Activated CD4-positive, alpha-beta T cell treated with anti-CD3 and anti-CD28 coated beads for 4 hours (primary cell): Measurements from ENCODE around the gene CBLC.
"Not testable (repeated sequence)": the region's sequence is repeated elsewhere in the genome, so short reads cannot be mapped to it uniquely, and the experiment has no call there.

Experiments used
- DNase-seq, 2 donors: peaks; one replicate each; pipeline ENCODE4 v3.0.0-alpha.2; 2020

The CBLC gene

DNA sequence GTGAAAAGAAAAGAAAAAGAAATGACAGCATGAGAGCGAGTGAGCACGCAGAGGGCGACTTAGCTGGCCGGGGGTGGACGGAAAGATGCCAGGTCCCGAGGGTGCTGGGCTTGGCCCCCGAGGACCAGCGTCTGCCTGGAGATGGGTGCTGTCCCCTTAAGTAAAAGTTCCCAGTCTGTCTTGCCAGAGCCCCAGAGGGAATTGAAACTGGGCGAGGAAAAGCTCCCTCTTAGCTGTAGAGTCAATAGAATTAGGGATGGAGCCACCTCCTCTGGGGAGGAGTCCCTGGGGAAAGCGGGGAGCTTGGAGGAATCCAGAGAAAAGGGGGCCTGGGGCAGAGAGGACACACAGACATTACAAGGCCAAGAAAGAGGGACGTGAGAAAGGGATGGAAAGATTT is 44.5 kb downstream of the CBLC start:
- DNase-seq: no peak

DNA sequence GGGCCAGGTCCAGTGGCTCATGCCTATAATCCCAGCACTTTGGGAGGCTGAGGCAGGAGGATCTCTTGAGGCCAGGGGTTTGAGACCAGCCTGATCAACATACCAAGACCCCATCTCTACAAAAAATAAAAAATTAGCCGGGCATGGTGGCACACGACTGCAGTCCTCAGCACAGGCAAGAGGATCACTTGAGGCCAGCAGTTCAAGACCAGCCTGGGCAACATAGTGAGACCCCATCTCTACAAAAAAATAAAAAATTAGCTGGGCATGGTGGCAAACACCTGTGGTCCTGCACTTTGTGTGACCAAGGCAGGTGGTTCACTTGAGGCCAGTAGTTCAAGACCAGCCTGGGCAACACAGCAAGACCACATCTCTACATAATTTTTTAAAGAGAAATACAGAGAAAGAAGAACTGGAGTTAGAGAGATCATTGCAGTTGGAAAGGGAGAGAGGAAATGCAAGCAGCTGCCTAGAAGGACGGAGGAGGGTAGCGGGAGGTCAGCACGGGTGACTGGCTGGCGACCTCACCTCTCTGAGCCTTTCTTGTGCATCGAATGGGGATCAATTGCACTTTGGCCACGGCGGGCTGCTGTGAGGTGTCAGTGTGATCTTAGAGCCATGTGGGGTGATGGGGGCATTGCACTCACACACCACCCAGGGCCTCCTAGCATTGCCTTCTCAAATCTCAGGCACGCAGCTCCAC is 45.1 kb downstream of the CBLC start:
- DNase-seq: no peak

DNA sequence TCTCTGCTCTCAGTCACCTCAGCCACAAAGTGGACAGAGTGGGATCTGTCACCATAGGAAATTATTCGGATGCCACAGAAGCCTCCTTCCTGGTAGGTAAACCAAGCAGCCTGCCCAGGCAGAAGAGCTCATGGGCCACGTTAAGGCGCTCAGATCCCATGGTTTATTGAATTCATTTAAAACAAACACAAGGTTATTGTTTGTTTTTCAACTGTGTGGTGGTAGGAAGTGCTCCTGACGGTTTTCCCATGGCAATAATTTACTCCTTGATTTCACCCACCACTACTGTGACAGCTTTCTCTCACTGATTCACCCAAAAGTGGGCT is 45.6 kb downstream of the CBLC start:
- no peak for DNase-seq

DNA sequence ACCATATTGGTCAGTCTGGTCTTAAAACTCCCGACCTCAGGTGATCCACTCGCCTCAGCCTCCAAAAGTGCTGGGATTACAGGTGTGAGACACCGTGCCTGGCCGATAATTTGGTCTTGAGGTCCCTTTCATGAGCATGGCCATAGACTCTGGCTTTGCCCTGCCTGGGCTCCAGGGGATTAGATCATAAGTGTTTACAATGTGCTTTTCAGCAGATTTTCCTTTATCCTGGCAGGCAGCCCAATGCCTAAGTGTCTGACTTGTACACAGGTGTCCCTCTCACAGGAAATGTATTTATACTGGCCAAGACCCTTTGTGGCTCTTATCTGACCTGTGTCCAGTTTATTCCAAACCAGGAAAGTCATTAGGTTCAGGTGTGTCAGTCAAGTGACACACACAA is 47.1 kb downstream of the CBLC start:
- DNase-seq: no peak

DNA sequence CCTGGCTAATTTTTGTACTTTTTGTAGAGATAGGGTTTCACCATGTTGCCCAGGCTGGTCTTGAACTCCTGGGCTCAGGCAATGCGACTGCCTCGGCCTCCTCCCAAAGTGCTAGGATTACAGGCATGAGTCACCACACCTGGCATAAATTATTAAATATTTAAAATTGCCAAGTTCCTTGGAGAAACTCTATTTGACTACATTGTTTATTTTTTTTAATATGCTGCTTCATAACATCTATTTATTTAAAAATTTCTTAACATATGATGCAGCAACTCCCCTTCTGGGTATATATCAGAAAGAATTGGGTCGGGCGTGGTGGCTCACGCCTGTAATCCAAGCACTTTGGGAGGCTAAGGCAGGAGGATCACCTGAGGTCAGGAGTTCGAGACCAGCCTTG is 55.2 kb downstream of the CBLC start:
- not testable (repeated sequence) for DNase-seq

DNA sequence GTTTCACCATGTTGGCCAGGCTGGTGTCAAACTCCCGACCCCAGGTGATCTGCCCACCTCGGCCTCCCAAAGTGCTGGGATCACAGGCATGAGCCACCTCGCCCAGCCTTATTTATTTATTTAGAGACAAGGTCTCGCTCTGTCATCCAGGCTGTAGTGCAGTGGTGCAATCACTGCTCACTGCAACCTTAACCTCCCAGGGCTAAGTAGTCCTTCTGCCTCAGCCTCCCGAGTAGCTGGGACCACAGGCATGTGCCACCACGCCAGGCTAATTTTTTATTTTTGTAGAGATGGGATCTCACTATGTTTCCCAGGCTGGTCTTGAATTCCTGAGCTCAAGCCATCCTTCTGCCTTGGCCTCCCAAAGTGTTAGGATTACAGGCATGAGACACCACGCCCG is 56.7 kb downstream of the CBLC start:
- not testable (repeated sequence) for DNase-seq

DNA sequence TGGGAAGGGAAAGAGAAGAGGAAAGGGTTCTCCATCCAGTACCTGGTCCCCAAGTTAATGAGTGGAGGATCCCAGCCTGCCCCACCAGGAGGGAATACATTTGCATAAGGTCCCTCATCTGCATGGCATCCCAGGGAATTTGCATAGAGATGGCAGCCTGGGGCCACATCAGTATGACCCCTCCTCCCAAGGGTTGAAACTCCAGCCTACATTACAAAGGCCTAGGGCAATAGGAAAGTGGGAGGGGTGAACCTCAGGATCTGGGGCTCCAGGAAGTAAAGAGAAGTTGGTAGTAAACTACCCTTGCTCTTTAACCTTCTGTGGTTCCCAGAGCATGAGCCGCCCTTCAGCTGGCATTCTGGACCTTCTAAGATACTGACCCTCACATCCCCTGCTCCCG is 61.6 kb downstream of the CBLC start:
- DNase-seq: no peak

DNA sequence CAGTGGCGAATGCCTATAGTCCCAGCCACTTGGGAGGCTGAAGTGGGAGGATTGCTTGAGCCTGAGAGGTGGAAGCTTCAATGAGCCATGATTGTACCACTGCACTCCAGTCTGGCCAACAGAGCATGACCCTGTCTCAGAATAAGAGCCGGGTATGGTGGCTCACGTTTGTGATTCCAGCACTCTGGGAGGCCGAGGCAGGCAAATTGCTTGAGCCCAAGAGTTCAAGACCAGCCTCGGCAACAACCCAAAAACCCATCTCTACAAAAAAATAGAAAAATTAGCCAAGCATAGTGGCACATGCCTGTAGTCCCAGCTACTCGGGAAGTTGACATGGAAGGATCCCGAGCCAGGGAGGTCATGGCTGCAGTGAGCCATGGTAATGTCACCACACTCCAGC is 63.1 kb downstream of the CBLC start:
- DNase-seq: no peak

DNA sequence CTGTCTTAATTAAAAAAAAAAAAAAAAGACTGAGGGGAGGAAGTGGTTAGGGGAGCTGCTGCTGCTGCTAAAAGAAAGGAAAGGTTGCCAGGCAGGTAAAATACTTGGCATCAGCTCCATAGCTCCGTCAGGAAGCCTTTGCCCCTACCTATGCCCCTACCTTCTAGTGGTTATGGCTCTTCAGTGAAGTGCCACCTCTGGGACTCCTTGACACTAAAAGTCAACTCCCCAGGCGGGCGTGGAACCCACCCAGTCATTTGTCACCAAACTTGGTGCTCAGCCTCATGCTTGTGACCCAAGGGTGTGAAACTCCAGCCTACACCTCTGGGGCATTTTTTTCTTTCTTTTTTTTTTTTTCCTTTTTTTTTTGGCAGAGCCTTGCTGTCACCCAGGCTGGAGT is 63.5 kb downstream of the CBLC start:
- no peak for DNase-seq

DNA sequence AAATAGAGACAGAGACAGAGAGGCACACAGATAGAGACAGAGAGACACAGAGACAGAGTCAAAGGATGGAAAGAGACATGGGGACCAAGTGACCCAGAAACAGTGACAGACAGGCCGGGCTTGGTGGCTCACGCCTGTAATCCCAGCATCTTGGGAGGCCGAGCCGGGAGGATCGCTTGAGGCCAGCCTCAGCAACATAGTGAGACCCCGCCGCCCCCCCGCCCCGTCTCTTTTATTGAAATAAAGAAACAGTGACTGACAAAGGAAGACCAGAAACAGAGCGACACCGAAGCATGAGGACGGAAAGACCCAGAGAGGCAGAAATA is 67.6 kb downstream of the CBLC start:
- no peak for DNase-seq

DNA sequence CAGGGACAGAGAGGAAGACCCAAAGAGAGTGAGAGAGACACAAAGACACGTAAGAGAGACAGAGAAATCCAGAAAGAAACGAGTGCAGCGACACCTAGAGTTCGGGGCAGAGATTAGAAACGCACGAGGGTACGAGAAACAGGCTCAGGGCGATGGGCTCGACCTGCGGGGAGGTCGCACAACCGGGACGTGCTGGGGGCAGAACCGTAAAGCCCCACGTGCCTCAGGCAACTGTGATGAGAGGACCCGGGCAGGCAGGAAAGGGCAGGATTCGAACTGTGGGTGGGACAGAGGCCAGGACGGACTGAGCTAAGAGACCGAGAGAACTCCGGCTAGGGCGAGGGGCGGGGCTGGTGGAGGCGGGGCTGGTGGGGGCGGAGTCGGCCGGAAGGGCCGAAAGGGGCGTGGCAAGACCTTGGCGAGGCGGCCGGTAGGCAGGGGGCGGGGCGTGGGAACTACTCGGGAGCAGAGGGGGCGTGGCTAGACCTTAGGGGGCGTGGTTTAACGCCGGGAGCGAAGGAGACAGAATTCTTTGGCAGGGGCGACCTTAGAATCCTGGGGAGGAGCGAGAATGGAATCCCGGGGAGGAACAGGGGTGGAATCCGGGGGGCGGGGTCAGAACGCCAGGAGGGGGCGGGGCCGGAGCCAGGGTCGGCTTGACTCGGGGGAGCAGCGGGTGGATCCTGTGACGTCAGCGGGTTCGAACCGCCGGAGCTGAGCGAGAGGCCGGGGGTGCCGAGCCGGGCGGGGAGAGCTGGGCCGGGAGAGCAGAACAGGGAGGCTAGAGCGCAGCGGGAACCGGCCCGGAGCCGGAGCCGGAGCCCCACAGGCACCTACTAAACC is 68.1 kb downstream of the CBLC start, which contains the start of gene NECTIN2:
Gene NECTIN2 (plus strand): TSS at position 686 of the 843 bp plus-strand sequence. CDS start 229 bp downstream, outside the sequence.
- peak; percentile 71 to 81 for DNase-seq

DNA sequence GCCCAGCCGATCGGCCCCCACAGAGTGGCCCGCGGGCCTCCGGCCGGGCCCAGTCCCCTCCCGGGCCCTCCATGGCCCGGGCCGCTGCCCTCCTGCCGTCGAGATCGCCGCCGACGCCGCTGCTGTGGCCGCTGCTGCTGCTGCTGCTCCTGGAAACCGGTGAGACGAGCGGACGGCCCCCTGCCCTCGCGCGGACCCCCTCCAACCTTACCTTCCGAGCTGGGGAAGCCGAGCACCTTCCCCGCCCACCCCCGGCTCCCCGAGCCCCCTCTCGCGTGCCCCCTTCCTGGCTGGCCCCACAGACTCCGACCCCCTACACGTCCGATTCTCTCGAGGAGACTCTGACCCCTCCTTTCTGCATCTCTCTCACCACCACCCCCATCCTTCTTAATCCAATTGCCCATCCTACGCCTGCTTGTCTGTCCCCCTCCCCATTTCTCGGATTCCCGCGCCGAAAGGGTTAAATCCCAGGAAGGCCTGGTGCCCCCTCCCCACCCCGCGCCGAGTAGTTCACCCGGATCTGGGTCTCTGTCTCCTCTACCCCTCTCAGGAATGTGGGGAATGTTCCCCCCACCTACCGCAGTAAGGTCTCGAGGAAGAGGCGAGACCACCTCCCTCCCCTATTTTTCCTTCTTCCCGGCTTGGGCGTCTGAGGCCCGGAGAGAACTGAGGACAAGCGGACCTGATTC is 68.9 kb downstream of the CBLC start:
- no peak for DNase-seq

DNA sequence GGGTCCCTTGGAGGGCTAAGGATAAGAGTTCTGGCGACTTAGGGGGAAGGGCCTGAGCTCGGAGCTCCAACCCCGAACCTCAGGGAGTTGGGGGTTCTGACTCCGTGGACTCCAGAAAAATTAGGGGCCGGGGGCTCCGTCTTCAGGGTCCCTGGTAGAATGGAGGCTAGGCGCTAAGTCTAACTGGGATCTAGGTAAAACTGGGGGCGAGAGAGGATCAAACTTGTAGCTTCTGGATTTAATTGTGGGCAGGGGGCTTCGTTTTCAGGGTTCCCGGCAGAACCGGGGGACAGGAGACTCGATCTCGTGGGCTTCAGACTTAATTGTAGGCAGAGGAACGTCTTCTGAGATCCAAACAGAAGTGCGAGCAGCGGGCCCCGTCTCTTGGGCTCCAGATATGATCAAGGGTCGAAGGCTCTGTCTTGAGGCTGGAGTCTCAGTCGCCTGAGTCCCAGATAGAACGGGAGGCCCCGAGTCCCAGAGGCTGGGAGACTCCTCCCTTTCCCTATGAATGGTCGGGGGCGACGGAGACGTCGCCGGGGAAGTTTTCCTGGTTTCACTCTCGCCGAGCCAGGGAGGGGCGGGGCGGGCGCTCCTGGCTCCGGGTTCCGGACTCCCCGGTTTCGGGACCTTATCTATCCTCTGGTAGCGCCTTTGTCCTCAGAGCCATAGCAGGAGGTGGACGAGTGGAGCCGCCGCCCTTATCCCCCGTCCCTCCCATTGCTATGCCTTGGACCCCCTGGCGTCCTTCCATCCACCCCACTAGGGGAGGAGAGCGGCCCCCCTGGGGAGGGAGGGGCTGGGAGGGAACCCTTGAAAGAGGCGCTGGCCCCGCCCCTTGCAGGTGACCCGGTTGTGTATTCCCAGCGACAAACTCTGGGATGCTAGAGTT is 69.7 kb downstream of the CBLC start:
- DNase-seq: no peak

DNA sequence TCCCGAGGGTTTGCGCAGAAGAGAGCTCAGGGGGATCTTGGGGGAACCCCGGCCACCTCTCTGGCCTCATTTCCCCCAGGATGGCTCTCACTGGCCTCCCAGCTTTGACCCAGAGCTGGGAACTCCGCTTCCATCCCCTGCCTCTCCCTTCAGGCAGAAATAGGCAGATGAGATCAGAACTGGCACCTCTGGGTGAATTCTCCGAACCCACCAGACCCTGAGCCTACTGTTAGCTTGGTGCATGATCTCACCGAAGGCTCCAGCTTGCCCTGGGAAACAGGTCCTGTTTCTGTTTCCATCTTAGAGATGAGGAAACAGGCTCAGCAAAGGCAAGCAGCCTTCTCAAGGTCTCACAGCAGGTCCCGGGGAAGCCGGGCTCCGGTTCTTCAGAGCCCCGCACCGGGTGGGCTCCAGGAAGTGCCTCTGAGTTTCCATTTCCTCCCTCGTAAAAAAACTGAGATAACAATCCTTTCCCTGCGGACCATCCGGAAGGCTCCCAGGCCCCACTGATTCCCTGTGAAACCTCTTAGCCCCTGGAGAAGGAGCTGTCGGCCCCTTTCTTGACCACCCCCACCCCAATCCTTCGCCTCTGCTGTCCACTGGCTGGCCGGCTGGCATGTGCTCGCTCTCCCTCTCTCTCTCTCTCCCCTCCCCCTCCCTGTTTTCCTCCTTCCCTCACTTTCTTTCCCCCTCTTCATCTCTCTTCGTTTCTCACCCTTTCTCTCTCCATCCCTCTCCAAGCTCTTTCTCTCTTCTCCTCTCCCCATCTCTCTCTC is 70.5 kb downstream of the CBLC start:
- no peak for DNase-seq

DNA sequence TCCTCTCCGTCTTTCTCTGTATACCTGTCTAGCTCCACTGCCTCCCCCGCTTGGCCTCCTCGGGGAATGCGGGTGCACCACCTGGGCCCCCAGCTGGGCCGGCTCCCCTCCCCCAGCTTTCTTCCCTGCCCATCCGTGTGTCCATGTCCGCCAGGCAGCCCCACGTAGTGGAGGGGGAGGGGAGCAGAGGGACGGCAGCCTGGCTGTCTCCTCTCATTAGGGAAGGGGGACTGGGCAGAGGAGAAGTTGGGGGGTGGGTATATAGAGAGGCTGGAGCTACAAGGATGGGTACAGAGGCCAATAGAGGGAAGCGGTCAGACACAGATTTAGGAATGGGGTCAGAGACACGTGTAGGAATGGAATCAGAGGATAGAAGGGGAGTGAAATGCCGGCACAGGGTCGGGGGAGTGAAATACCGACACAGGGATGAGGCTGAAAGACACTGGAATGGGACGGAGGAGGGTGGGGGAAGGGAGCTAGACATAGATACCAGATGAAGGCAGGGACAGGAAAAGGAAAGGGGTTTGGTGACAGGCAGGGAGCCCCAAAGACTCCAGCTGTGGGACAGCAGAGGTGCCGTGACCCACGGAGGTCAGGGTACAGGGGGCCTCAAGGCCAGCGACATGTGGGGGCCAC is 71.2 kb downstream of the CBLC start:
- no peak for DNase-seq
